AG20443 (cell line): ENCODE results near the gene FBH1.
A peak's percentile ranks its signal among the peaks of the same experiment; 100 is the strongest.
"Not testable (repeated sequence)": the region's sequence is repeated elsewhere in the genome, so short reads cannot be mapped to it uniquely, and the experiment has no call there.

Source experiments
- DNase-seq: peaks from one replicate; pipeline ENCODE4 v3.0.0; 2012; ENCODE audit warnings: low spot score, mixed read lengths

The FBH1 gene

GRCh38 chr10:5959581-5960069 lies 69.6 kb downstream of the FBH1 start:
- no peak for DNase-seq

GRCh38 chr10:5960070-5960972 lies 70.3 kb downstream of the FBH1 start:
- DNase-seq: peak; percentile 41

DNA sequence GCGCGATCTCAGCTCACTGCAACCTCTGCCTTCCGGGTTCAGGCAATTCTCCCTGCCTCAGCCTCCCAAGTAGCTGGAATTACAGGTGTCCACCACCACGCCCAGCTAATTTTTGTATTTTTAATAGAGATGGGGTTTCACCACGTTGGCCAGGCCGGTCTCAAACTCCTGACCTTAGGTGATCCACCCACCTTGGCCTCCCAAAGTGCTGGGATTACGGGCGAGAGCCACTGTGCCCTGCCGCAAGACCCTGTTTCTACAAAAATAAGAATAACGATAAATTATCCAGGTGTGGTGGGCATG lies 70.9 kb downstream of the FBH1 start:
- not testable (repeated sequence) for DNase-seq

- no peak for DNase-seq
These were observed 71.5 kb downstream of the FBH1 start for GRCh38 chr10:5961405-5962100.

- not testable (repeated sequence) for DNase-seq
These were observed 72.4 kb downstream of the FBH1 start for GRCh38 chr10:5962358-5962940.

DNA sequence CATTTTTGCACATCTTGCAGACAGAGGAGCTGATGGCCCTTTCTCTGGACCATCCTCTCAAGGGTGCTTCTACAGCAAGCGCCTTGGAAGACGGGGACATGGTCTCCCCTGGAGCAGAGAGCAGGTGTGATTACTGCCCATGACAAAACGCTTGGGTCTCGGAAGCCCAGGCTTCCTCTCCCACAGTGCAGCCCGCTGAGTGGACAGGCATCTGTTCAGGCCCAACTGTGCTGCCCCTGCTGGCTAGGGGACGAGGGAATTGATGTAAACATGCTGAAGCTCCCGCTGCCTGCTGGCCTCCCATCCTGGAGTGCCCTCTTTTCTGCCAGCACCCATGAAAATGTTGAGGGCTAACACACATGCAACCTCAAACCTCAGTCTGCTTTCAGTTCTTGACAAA lies 73.0 kb downstream of the FBH1 start:
- no peak for DNase-seq

- DNase-seq: no peak
These were observed 73.5 kb downstream of the FBH1 start for GRCh38 chr10:5963591-5963990.

GRCh38 chr10:5964736-5965135 lies 74.7 kb downstream of the FBH1 start:
- no peak for DNase-seq

- DNase-seq: no peak
These were observed 75.2 kb downstream of the FBH1 start for GRCh38 chr10:5965266-5965665.

DNA sequence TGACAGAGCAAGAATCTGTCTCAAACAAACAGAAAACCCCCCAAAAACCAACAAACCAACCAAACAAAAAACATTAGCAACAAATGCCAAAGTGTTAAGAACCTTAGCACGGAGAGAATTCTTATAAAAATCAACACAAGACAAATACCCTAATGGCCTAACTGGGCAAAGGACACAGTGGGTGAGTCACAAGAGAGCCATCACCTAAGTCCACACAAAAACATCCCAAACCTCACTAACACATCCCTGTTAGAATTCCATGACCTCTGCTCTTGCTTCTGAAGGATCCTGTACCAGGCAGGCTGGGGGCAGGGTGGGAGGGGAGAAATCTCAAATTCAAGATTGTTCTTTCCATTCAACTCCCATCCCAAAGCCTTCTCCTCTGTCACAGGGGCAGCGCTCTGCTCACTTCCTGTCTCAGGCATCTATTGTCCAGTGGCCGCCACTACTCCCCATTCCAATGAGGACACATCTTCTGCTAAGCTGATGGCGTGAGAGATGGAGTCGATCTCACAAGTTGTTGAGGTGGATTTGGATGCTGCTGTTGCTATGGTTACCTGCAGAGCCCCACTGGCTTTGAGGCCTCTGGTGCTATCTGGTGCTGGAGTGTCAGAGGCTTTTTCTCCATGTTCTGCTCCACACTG lies 78.1 kb downstream of the FBH1 start:
- DNase-seq: no peak

GRCh38 chr10:5968681-5969453 lies 78.8 kb downstream of the FBH1 start:
- no peak for DNase-seq

DNA sequence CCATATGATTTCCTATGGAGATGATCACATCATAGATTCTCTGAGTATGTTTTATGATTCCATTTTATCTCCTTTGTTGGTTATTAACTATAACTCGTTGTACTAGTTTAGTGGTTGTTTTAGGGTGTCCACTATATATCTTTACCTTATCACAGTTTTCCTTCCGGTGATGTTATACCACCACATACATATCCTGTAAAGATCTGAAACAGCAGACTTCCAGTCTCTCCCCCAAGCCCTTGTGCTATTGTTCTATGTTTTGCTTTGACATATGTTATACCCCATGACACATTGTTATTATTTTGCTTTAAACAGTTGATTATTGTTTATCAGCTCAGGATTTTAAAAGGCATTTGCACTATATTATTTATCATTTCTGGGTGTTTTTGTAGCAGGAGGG lies 80.0 kb downstream of the FBH1 start:
- DNase-seq: no peak

DNA sequence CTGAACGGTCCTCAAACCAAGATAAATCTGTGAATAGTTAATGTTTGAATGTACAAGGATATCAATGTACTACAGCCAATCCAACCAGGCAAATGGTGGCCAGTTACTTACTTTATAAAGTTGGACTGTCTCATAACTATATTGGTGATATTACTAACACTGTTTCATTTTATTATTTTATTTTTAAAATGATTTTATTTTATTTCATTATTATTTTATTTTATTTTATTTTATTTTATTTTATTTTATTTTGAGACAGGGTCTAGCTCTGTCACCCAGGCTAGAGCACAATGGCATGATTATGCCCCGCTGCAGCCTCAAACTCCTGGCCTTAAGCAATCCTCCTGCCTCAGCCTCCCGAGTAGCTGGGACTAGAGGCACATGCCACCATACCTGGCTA lies 80.5 kb downstream of the FBH1 start:
- no peak for DNase-seq

GRCh38 chr10:5971315-5971832 lies 81.3 kb downstream of the FBH1 start:
- no peak for DNase-seq

DNA sequence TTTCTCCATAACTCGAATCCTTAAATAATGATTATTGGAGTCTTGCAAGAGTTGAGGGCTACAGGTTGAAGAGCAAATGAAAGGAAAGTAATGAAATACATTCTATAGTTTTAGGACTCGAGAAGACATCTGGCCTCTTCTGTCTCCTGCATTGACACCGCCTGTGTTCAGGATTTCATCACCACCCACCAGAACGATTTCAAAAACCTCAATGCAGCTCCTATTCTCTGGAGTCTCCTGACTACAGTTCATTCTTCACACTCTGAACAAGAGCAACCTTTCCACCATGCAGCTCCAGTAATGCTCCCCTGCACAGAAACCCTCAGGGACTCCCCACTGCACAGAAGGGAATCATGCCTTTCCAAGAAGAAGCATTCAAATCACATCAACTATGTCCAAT lies 81.8 kb downstream of the FBH1 start:
- no peak for DNase-seq

DNA sequence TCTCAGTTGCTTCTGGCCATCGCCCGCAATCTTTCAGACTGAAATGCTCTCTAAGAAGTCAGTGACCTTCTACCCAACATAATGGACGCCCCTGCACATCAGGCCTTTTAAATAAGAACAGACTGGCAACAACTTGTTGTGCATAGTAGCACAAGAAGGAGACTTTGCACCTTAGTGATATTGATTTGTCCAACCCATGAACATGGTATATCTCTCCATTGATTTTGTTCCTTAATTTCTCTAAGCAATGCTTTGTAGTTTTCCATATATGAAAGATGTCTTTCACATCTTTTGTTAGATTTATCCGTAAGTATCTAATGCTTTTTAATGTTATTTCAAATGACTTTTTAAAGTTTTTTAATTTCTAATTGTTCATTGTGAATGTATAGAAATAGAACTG lies 83.0 kb downstream of the FBH1 start:
- no peak for DNase-seq

DNA sequence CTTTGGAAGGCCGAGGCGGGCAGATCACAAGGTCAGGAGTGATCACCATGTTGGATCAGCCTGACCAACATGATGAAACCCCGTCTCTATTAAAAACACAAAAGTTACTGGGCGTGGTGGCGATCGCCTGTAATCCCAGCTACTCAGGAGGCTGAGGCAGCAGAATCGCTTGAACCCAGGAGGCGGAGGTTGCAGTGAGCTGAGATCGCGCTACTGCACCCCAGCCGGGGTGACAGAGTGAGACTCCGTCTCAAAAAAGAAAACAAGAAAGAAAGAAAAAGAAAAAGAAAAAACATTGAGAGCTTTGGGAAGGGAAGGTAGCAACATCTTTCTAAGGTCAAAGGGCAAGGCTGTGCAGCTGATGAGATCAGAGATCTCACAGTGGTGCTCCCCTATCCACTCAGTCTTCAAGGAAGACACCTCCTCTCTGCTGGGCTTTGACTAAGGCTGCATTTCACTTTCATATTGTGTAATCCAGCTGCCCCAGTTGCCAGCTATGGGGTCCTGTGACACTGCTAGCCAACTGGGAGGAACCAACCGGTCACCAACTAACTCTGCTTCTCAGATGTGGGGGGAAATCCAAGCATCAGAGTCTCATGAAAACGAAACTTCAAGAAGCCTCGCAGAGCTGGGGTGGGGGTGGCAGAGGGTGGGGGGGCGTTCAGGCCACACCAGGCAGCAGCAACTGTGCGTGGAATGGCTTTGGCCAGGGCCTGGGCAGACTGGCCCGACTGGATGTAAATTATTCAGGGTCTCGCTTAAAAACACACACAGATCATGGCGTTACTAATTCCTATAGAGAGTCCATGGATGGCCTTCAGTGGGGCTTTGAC lies 85.8 kb downstream of the FBH1 start:
- DNase-seq: peak; percentile 71

DNA sequence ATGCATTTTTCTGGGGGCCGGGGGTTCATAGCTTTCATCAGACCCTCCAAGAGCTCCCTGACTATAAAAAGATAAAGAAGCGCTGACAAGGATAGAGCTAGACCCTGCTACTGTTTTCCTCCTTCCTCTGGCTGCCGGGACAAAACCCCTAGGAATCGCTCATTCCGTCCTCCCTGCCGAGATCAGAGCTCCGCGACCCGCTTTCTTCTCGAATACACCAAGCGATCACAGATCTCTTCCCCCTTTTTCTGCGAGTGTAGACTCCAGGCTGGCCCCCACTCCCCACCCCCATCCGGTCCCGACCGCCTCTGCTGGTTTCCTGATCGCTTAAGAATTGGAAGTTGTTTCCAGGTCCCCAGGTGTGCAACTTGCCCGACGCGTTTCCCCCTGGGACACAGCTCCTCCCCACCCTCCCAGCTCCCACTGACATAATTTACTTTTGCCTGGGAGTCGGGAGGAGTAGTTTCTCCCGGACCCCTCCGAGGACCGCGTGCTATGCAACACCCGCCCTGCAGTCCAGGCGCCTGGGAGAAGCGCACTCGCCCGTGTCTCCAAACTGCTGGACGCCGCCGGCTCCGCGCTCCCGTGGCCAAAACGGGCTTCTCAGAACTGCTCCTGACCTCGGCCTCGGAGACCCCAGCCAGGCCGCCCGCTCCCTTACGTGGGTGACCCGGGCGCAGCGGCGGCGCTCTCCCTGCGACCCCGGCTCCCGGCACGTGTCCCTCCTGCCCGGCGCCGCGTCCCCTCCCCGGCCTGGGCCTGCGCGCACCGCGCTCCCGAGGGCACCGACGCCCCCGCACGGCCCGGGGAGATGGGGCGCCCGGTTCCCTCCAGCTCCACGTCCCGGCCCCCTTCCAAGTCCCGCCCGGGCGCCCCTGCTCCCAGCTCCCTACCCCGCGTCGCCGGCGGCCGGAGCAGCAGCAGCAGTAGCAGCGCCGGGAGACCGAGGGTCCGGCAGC lies 86.7 kb downstream of the FBH1 start:
- DNase-seq: peak; percentile 73

DNA sequence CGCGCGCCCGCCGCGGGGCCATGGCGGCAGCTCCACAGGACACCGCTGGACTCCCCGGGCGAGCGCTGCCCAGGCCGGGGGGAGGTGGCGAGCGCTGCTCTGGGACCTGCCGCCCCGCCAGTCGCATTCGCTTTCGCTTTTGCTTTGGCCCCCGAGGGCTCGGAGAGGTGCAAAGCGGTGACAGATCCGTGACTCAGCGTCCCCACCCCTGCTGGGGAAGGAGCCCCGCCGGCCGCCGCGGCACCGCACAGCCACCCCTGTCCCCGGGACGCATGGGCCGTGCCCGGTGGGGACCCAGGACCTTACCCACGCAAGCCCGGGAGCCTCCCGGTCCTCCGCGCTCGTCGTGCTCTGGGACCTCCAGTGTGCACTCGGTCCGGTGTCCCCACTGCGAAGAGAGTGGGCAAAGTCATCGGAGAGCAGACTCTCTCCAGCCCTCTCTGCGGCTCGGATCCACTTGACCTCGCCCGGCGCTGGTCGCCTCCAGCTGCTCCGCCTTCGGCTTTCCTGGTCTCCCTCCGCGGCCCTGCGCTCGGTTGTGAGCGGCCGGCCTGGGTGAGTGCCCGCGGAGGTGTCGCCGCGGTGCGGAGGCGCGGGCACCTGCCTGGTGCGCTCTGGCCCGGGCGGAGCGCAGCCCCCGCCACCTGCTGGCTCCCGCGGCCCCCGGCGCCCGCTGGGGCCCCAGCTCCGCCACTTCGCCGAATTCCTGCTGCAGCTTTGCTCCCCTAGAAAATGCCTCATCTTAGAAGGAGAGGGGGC lies 87.6 kb downstream of the FBH1 start, which contains the start of gene IL15RA:
IL15RA (minus strand) TSS at position 73 of the 759 bp plus-strand sequence; CDS start at position 22, 51 bp downstream.
- DNase-seq: peak; percentile 87
